NCI-H1092 treated with DMSO at 0.1 percent for 48 hours (cell line): Measurements from ENCODE around the gene VIT.
A peak's percentile ranks its signal among the peaks of the same experiment; 100 is the strongest.

Experiments used
- DNase-seq: peaks from one replicate; lab custom pipeline; 2025; lab: John Stamatoyannopoulos, UW

Gene VIT

DNA sequence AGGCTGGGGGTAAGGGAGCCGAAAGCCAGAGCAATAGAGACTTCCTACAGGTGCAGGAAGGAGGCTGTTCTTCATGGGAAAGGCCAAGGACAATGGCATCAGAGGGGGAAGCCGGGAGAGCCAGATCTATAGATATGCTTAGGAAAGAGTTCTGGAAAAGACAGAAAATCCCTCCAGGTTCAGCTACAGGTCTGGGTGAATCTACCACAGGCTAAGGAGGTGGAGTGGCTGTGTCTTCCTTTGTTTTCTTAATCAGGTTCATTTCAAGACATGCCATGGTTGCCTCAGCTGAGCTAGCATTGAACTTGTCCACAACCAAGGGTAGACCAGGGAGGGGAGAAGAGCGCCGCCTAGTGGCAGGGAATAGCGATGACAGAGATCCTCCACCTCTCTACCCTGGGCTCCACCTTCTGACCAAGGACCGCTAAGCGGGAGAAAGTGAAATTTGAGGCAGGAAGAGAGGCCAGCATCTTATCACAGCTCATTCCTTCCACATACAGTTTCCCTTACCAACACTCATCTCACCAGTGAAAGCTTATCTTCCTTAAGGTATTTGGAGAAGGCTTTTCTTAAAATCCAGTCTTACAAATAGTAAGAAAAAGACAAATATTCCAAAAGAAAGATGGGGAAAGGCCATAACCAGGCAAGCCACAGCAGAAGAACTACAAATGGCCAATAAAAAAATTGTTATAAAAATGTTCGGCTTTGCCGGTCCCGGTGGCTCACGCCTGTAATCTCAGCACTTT, 74.2 kb downstream of the VIT start:
- DNase-seq: peak; percentile 3

- no peak for DNase-seq
Measured at GRCh38 chr2:36771671-36772070, 75.2 kb downstream of the VIT start.

- DNase-seq: no peak
Measured at GRCh38 chr2:36773947-36774346, 77.4 kb downstream of the VIT start.

GRCh38 chr2:36775261-36775660, 78.8 kb downstream of the VIT start:
- DNase-seq: no peak

DNA sequence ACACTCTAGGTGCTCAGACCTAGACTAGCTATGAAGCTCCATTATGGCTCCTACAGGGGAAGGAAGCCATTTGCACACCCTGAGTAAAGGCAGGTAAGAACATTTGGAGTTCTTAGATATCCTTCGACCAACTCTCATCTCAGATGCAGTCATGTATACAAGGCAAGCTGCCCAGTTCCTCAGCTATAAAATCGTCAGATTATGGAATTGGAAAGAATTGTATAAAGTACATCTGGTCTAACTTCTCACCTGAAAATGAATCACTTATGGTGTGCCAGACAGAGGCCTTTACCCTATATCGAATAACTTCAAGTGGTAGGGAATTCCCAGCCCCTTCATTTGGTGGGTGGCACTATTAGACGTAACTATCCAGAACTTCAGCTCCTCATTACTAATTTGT, 79.3 kb downstream of the VIT start:
- no peak for DNase-seq

DNA sequence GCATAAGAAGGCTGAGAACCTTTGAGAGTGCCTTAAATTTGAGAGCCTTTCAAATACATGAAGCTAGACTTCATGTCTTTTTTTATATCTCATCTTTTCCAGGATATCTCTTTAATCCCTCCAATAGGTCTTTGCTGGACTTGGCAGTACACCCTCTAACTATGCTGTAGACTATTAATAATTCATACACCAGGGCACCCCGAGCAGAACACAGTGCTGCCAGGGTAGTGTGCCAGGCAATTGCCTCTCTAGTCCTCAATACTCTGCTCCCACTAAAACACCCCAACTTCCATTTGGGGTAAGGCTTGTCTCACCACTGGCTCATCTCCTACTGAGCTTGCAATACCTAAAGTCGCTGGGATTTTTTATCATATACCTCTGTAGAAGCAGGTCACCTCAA, 80.8 kb downstream of the VIT start:
- no peak for DNase-seq

- DNase-seq: no peak
Measured at GRCh38 chr2:36777788-36778187, 81.3 kb downstream of the VIT start.

DNA sequence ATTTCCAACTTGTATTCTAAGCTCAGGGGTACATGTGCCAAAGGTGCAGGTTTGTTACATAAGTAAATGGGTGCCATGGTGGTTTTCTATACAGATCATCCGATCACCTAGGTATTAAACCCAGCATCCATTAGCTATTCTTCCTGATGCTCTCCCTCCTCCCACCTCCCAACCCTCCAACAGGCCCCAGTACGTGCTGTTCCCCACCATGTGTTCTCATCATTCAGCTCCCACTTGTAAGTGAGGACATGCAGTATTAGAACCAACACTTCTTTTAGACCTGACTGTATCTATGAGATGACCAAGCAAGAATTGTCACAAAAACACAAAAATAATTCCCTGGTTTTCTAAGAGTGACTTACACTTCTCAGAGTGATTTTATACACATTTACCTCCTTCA, 83.0 kb downstream of the VIT start:
- DNase-seq: no peak

- peak; percentile 58 for DNase-seq
Measured at GRCh38 chr2:36780231-36780839, 83.8 kb downstream of the VIT start.

GRCh38 chr2:36781907-36782720, 85.6 kb downstream of the VIT start:
- no peak for DNase-seq

DNA sequence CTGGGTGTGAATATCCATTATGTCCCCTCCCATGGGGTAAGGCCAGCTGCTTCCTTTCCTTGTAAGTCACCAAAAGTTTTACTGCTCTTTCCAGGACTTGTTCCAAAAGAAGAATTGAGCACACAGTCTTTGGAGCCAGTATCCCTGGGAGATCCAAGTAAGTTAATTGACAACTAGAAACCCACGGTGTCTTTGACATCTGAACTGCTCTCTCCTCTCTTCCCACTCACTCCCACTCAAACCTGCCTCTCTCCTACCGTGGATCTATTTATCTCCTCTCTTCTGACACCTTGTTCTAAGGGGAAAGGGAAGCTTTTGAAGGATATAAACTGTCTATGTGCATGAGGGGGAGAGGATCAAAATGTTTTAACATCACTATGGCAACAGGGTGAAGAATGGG, 86.7 kb downstream of the VIT start:
- DNase-seq: no peak

DNA sequence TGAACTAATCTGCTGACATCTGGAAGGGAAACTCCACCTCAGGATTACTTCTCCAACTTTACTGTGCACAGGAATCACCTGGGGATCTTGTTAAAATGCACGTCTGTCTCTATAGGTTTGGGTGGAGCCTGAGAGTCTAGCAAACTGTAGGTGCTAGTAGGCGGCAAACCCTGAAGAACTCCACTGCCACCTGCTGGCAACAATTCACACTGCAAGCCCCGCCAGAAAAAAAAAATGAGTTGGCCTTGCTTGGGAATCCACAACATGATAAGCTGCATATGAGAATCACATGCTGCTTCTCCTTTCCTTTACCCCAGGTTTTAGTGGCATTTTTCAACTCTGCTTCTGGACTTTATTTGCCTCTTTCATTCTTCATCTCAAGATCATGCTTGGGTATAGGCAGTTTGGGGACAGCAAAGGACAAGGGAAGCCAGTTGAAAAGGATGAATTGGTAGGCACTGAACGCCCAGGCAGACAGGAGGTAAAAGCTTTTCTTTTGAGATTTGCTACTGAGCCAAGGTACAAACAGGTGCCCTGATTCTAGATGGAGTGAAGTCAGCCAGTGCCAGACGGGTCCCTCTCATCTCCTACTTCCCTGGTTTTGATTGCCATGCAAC, 88.8 kb downstream of the VIT start:
- peak; percentile 7 for DNase-seq

- no peak for DNase-seq
Measured at GRCh38 chr2:36789181-36789804, 92.8 kb downstream of the VIT start.

DNA sequence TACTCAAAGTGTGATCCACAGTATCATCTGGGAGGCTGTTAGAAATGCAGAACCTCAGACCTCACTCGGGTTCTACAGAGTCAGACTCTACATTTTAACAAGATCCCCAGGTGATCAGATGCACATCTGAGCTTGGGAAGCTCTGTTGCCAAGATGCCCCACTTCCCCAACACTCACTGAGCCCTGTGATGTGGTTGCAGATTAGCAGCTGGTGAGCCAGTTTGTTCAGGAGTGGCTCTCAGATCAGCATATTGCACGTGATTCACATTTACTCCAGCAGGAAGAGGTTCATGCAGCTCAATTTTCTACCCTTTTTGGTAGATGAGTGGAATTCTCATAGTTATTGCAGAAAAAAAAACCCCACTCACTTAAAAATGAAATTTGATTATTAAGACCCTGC, 96.4 kb downstream of the VIT start:
- DNase-seq: no peak

- DNase-seq: no peak
Measured at GRCh38 chr2:36797324-36798070, 101.0 kb downstream of the VIT start.

- no peak for DNase-seq
Measured at GRCh38 chr2:36798724-36799123, 102.2 kb downstream of the VIT start.

GRCh38 chr2:36800381-36800780, 103.9 kb downstream of the VIT start:
- no peak for DNase-seq

GRCh38 chr2:36801088-36801487, 104.6 kb downstream of the VIT start:
- no peak for DNase-seq

GRCh38 chr2:36802952-36803351, 106.4 kb downstream of the VIT start:
- DNase-seq: no peak

DNA sequence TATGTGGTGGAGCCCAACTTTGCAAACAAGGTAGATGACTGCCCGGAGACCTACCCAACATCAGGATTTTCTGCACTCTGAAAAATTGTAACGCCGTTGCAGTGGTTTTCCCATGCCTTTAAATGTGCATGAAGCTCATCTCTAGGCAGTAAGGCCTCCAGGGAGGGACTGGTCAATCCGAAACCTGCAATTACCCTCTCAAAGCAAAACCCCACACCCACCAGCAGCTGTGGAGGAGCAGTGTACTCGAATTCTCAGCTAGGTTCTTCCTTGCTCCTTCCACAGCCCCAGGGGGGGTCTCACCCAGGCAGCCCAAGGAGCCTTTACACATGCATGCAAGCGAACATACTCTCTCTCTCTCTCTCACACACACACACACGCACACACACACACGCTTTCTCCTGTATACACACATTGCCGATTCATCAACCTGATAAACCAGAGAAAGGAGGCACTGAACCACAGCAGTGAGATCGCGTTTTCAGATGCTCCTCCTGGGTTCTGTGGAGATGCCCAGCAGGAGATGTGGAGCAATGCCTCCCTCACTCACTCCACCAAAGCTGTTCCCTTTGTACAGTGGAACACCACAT, 109.2 kb downstream of the VIT start:
- DNase-seq: no peak
